Measurements from ENCODE around the gene ZP1.

- no peak for TF ChIP-seq POLR2A (IDR thresholded peaks at IDR 0.05; ENCODE audit: low read depth, low read length)
- TF ChIP-seq RAD21 (IDR thresholded peaks at IDR 0.05; ENCODE audit: low read length): no peak
- no peak for TF ChIP-seq CTCF (conservative IDR thresholded peaks at IDR 0.05; ENCODE audit: low read depth, low read length)
- TF ChIP-seq MAZ (IDR thresholded peaks at IDR 0.05; ENCODE audit: borderline replicate concordance, low read depth, low read length): no peak
- TF ChIP-seq RFX5 (IDR thresholded peaks at IDR 0.05; ENCODE audit: low read depth, low read length): no peak
- no peak for TF ChIP-seq CEBPB (IDR thresholded peaks at IDR 0.05; ENCODE audit: low read depth, low read length)
- no peak for TF ChIP-seq MAFK (IDR thresholded peaks at IDR 0.05; ENCODE audit: low read depth, low read length)
- no peak for TF ChIP-seq USF2 (IDR thresholded peaks at IDR 0.05; ENCODE audit: low read depth, low read length)
- TF ChIP-seq NFE2L2 (IDR thresholded peaks at IDR 0.05; ENCODE audit: low read depth, low read length): no peak
- no peak for TF ChIP-seq SMC3 (IDR thresholded peaks at IDR 0.05; ENCODE audit: low read depth, low read length)
- no peak for TF ChIP-seq FOS (IDR thresholded peaks at IDR 0.05; ENCODE audit: low read depth, low read length)
- TF ChIP-seq ELK1 (IDR thresholded peaks at IDR 0.05; ENCODE audit: borderline replicate concordance, low read depth, low read length): no peak
- no peak for TF ChIP-seq RCOR1 (IDR thresholded peaks at IDR 0.05; ENCODE audit: insufficient replicate concordance, low read length)
Measured at GRCh38 chr11:60922906-60923305, 55.6 kb downstream of the ZP1 start.
